Measurements from ENCODE around the gene SERPINA5. TPM values are rescaled to one million over a fixed set of nuclear protein-coding genes. Genes with fewer than 3 reads are reported as not detected.

The SERPINA5 gene
- polyA plus RNA-seq, 1 of the 3 experiments (the other 2 are of a cell fraction) = 0.08 TPM

DNA sequence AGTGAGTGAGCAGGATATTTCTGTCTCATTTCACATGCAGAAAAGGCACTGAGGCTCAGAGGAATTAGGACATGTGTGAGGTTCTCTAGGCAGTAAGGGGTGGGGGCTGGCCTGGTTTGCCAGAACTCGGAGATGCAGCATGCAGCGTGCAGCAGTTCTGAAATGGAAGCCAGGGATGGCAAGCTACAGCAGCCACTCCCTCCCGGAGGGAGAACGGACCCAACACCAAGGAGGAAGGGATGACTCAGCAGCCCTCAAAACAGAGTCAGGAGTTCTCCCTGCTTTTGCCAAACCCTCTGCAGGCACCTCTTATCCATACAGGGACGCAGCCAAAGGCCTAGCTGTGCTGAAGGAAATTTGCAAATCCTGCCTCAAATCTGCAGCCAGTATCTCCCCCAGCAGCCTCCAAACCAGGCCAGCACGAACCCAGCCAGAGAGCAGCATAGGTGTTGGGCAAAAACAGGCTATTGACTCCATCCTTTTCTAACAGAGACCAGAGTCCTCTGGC lies 20.7 kb downstream of the SERPINA5 start:
- Histone ChIP-seq H3K9ac (peak overlapping the region; percentile 48; the same call in 1 of the 2 replicates), H4K20me1 (ENCODE audit: insufficient read depth) (no peaks in the 10 kb centered on the region), H3K27ac (ENCODE audit: low read depth in 2 of 2, low read length in 1 of 2) (peak overlapping the region in 1 of 2 experiments; percentile 96; a peak in 2 of 4 replicates), H3K9me2 (no peaks in the 10 kb centered on the region), H3K4me2 (peak overlapping the region; percentile 31), H3F3A (replicated peaks; ENCODE audit: insufficient read depth) (peaks cover 4% of the 10 kb centered on the region), H3K4me1 (ENCODE audit: control insufficient read depth in 1 of 2, insufficient read depth in 2 of 2, low read depth in 1 of 2, low read length in 1 of 2) (peaks cover 0 to 33% of the 10 kb centered on the region in 2 experiments; a peak in 3 of 4 replicates), H3K4me3 (ENCODE audit: low read depth in 2 of 2, low read length in 1 of 2) (no peak overlapping the region), H3K79me2 (ENCODE audit: insufficient read depth) (no peaks in the 10 kb centered on the region), H3K36me3 (replicated peaks in 1 of 2; ENCODE audit: control insufficient read depth in 1 of 2, insufficient read depth in 2 of 2, low read length in 1 of 2) (no peaks in the 10 kb centered on the region), H3K27me3 (ENCODE audit: insufficient read depth) (no peaks in the 10 kb centered on the region), H3K9me3 (no peaks in the 10 kb centered on the region), H2AFZ (ENCODE audit: low read depth) (peak overlapping the region; percentile 87)
- ChIA-PET CTCF (no interaction called here), POLR2A (no interaction called here)
- TF ChIP-seq FOSL2 (IDR thresholded peaks at IDR 0.05; ENCODE audit: borderline replicate concordance, low read depth) (peak; percentile 66; the same call in 1 of the 2 replicates), MAX (IDR thresholded peaks at IDR 0.05; ENCODE audit: low read depth) (0 out of 2 replicates have a peak, but pooled peaks have one; percentile 40), GABPA (IDR thresholded peaks at IDR 0.05; ENCODE audit: low read depth) (no peak), FOXJ3 (CRISPR knock-in tag; IDR thresholded peaks at IDR 0.05) (no peak), JUND (IDR thresholded peaks at IDR 0.05) (peak; percentile 51), TCF12 (IDR thresholded peaks at IDR 0.05) (0 out of 2 replicates have a peak, but pooled peaks have one; percentile 5)
- TF ChIP-seq, protein P1, sequence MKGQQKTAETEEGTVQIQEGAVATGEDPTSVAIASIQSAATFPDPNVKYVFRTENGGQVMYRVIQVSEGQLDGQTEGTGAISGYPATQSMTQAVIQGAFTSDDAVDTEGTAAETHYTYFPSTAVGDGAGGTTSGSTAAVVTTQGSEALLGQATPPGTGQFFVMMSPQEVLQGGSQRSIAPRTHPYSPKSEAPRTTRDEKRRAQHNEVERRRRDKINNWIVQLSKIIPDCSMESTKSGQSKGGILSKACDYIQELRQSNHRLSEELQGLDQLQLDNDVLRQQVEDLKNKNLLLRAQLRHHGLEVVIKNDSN (IDR thresholded peaks at IDR 0.05; ENCODE audit: borderline replicate concordance, low read depth) = no peak
- DNase-seq = no peak
- 21% methylated on average over 4 of the region's 6 CpGs for WGBS (ENCODE audit: low lambda C conversion rate)

- 73% methylated on average over 2 of the region's 5 CpGs for WGBS (ENCODE audit: low lambda C conversion rate)
- no peaks in the 10 kb centered on the region for H3K36me3 ChIP-seq (replicated peaks in 1 of 2; ENCODE audit: control insufficient read depth in 1 of 2, insufficient read depth in 2 of 2, low read length in 1 of 2)
- H3K9me2 ChIP-seq = no peaks in the 10 kb centered on the region
- no peaks in the 10 kb centered on the region for H4K20me1 ChIP-seq (ENCODE audit: insufficient read depth)
- POLR2A ChIA-PET = no interaction called here
- CTCF ChIA-PET = no interaction called here
- peak overlapping the region; percentile 48; the same call in 1 of the 2 replicates for H3K9ac ChIP-seq
- 0 out of 2 replicates have a peak overlapping the region, but pooled peaks have one; percentile 31 for H3K4me2 ChIP-seq
- H3K4me1 ChIP-seq (ENCODE audit: control insufficient read depth in 1 of 2, insufficient read depth in 2 of 2, low read depth in 1 of 2, low read length in 1 of 2) = peaks cover 0 to 33% of the 10 kb centered on the region in 2 experiments; a peak in 3 of 4 replicates
- H2AFZ ChIP-seq (ENCODE audit: low read depth) = no peak overlapping the region
- peak overlapping the region in 1 of 2 experiments; percentile 96; a peak in 1 of 4 replicates for H3K27ac ChIP-seq (ENCODE audit: low read depth in 2 of 2, low read length in 1 of 2)
- no peaks in the 10 kb centered on the region for H3K9me3 ChIP-seq
- peaks cover 4% of the 10 kb centered on the region for H3F3A ChIP-seq (replicated peaks; ENCODE audit: insufficient read depth)
- DNase-seq = no peak
- no peak overlapping the region for H3K4me3 ChIP-seq (ENCODE audit: low read depth in 2 of 2, low read length in 1 of 2)
- H3K27me3 ChIP-seq (ENCODE audit: insufficient read depth) = no peaks in the 10 kb centered on the region
- H3K79me2 ChIP-seq (ENCODE audit: insufficient read depth) = no peaks in the 10 kb centered on the region
- TF ChIP-seq GABPA (IDR thresholded peaks at IDR 0.05; ENCODE audit: low read depth) (no peak), USF2 (IDR thresholded peaks at IDR 0.05; ENCODE audit: borderline replicate concordance, low read depth, low read length) (no peak), NRF1 (IDR thresholded peaks at IDR 0.05; ENCODE audit: low read depth, low read length) (no peak), YY1 (IDR thresholded peaks at IDR 0.05; ENCODE audit: low read depth) (no peak), FOXM1 (IDR thresholded peaks at IDR 0.05; ENCODE audit: low read depth) (no peak), RAD21 (IDR thresholded peaks at IDR 0.05; ENCODE audit: low read length) (no peak), CHD2 (IDR thresholded peaks at IDR 0.05; ENCODE audit: low read length, partially characterized antibody) (no peak), MEF2A (IDR thresholded peaks at IDR 0.05; ENCODE audit: borderline replicate concordance, low read depth) (no peak), RXRA (IDR thresholded peaks at IDR 0.05; ENCODE audit: borderline replicate concordance, low read depth) (no peak), MXI1 (IDR thresholded peaks at IDR 0.05; ENCODE audit: low read depth, low read length) (no peak)
- TF ChIP-seq, protein P1 (IDR thresholded peaks at IDR 0.05; ENCODE audit: borderline replicate concordance, low read depth) = no peak
Measured at GRCh38 chr14:94602722-94603121, 21.5 kb downstream of the SERPINA5 start.

Data from SK-N-SH (cell line).